Right lobe of liver (tissue), 4 donors: ENCODE results near the gene ZNF385B.

ENCODE experiments used
- POLR2A ChIP-seq: fragments of 450-650 bp; IDR thresholded peaks from one replicate; pipeline ENCODE4 v1.6.1; 2017; ENCODE audit warnings: antibody characterized with exemption, mild to moderate bottlenecking
- TF ChIP-seq, protein P1 (sequence below), 4 donors: fragments of 200-600 bp in 3 of 4; fragments of 450-650 bp in 1 of 4; IDR thresholded peaks; one replicate each; pipeline versions ENCODE4 v1.5.1 to v1.8.0; 2016 to 2022; ENCODE audit warnings: antibody characterized with exemption in 4 of 4, mild to moderate bottlenecking in 2 of 4
- donor health status: DM: no; HTN: no; CAD: no.
- donor health status: DM: no; HTN: no; CAD: no.
- donor health status: DM: no; HTN: yes; CAD: no.

DNA sequence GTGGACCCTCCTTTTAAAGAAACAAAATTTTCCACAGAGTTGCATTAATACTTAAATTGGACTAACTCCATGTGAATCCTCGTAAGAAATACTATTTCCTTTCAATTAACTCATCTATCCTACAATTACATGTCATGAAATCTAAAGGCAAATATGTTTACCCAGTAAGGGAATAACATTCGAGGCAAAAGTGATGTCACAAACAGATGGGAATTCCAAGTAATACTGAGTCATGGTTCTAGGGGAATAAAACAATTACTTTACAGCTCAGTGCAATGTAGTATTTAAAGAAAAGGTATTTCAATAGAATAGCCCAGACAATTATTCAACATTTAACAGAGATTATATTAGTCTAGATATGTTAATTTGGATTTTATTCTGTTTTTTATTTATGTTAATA, 205.8 kb downstream of the ZNF385B start:
- TF ChIP-seq, protein P1, sequence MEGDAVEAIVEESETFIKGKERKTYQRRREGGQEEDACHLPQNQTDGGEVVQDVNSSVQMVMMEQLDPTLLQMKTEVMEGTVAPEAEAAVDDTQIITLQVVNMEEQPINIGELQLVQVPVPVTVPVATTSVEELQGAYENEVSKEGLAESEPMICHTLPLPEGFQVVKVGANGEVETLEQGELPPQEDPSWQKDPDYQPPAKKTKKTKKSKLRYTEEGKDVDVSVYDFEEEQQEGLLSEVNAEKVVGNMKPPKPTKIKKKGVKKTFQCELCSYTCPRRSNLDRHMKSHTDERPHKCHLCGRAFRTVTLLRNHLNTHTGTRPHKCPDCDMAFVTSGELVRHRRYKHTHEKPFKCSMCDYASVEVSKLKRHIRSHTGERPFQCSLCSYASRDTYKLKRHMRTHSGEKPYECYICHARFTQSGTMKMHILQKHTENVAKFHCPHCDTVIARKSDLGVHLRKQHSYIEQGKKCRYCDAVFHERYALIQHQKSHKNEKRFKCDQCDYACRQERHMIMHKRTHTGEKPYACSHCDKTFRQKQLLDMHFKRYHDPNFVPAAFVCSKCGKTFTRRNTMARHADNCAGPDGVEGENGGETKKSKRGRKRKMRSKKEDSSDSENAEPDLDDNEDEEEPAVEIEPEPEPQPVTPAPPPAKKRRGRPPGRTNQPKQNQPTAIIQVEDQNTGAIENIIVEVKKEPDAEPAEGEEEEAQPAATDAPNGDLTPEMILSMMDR (IDR thresholded peaks at IDR 0.05), result no peak
- TF ChIP-seq POLR2A, result no peak
